Chondrocyte (in vitro differentiated cells): ENCODE measurements around the gene PKNOX1. TPM values are rescaled to one million over a fixed set of nuclear protein-coding genes. Genes with fewer than 3 reads are reported as not detected.

Source experiments
- DNase-seq: peaks from one replicate; pipeline ENCODE4 v3.0.0; 2021; ENCODE audit warnings: mixed read lengths, low spot score
- H3K27ac Mint-ChIP-seq: one replicate; pipeline ENCODE4 v1.8.0; 2021; ENCODE audit warnings: mild to moderate bottlenecking, moderate library complexity, mixed read lengths; ENCODE audit not compliant: unreplicated experiment
- H3K27me3 Mint-ChIP-seq: 2 replicates; pipeline ENCODE4 v1.8.0; 2021; ENCODE audit warnings: low read depth, mixed read lengths
- H3K36me3 Mint-ChIP-seq: 2 replicates; pipeline ENCODE4 v1.8.0; 2021; ENCODE audit warnings: low read depth, mixed read lengths
- H3K4me1 Mint-ChIP-seq: 2 replicates; pipeline ENCODE4 v1.8.0; 2021; ENCODE audit warnings: low read depth, mild to moderate bottlenecking, mixed read lengths
- H3K4me3 Mint-ChIP-seq: one replicate; pipeline ENCODE4 v1.8.0; 2021; ENCODE audit warnings: mild to moderate bottlenecking, moderate library complexity, mixed read lengths; ENCODE audit not compliant: unreplicated experiment
- H3K9me3 Mint-ChIP-seq: 2 replicates; pipeline ENCODE4 v1.8.0; 2021; ENCODE audit warnings: low read depth, mixed read lengths
- total RNA-seq: library from RNA; stranded (reverse); gene quantifications from 3 replicates; pipeline ENCODE4 v1.2.1, GENCODE V29; 2021
- TF ChIP-seq, protein P1 (sequence below): fragments of 200-600 bp; sonication (generic); IDR thresholded peaks from 2 replicates; pipeline ENCODE4 v1.5.0; 2021; ENCODE audit warnings: antibody characterized with exemption, mild to moderate bottlenecking, moderate library complexity

The PKNOX1 gene
- total RNA-seq, 1 donor from 2014 or later = 12.0 TPM

DNA sequence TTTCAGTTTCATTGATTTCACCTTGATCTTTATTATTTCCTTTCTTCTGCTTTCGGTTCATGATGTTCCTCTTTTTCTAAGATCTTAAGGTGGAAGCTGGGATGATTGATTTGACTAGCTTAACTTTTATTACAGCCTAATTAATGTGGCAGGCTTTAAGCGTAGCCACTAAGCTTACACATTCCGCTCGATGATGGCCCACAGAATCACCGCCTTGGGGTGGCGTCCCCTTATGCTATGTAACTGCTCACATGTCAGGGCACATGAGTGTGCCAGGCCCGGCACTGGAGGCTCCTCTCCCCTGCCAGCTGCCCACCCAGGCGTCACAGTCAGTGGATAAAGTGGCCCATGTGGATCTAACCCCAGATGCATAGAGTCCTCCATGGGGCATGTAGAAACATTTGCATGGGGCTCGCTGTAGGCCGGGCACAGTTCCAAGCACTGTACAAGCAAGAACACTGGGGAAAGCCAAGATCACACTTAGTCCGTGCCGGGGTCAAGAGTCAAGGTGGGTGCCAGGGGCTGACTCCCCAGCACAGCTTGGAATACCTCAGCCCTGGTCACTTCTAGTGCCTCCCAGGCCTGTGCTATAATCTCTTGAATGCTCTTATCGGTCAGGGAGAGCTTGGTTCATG lies 41.7 kb downstream of the PKNOX1 start:
- no peak for DNase-seq
- H3K36me3 Mint-ChIP-seq = peaks cover 18% of the 10 kb centered on the region
- no peak overlapping the region for H3K4me3 Mint-ChIP-seq
- TF ChIP-seq, protein P1, sequence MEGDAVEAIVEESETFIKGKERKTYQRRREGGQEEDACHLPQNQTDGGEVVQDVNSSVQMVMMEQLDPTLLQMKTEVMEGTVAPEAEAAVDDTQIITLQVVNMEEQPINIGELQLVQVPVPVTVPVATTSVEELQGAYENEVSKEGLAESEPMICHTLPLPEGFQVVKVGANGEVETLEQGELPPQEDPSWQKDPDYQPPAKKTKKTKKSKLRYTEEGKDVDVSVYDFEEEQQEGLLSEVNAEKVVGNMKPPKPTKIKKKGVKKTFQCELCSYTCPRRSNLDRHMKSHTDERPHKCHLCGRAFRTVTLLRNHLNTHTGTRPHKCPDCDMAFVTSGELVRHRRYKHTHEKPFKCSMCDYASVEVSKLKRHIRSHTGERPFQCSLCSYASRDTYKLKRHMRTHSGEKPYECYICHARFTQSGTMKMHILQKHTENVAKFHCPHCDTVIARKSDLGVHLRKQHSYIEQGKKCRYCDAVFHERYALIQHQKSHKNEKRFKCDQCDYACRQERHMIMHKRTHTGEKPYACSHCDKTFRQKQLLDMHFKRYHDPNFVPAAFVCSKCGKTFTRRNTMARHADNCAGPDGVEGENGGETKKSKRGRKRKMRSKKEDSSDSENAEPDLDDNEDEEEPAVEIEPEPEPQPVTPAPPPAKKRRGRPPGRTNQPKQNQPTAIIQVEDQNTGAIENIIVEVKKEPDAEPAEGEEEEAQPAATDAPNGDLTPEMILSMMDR = no peak
- no peaks in the 10 kb centered on the region for H3K27me3 Mint-ChIP-seq
- H3K27ac Mint-ChIP-seq = no peak overlapping the region
- H3K4me1 Mint-ChIP-seq = no peaks in the 10 kb centered on the region
- no peaks in the 10 kb centered on the region for H3K9me3 Mint-ChIP-seq

- Mint-ChIP-seq H3K4me3 (no peak overlapping the region), H3K9me3 (no peaks in the 10 kb centered on the region), H3K27ac (no peak overlapping the region), H3K36me3 (peaks cover 23% of the 10 kb centered on the region), H3K27me3 (no peaks in the 10 kb centered on the region), H3K4me1 (no peaks in the 10 kb centered on the region)
- TF ChIP-seq, protein P1 = no peak
- no peak for DNase-seq
Measured at GRCh38 chr21:43016728-43017127, 42.4 kb downstream of the PKNOX1 start.

DNA sequence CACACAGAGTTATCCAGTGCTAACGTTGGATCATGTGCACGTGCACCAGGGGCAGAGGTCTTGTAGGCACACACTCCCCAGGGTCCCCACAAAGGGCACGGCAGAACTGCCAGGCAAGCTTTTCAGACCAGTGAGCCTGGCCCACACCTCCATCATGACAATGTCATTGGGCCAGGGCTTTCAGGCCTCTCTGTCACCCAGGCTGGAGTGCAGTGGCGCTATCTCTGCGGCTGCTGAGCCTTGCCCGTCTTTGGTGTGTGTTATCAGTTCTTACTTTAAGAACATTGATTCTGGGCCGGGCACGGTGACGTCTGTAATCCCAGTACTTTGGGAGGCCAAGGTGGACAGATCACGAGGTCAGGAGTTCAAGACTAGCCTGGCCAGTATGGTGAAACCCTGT lies 44.2 kb downstream of the PKNOX1 start:
- no peak overlapping the region for H3K4me3 Mint-ChIP-seq
- no peaks in the 10 kb centered on the region for H3K9me3 Mint-ChIP-seq
- no peak overlapping the region for H3K27ac Mint-ChIP-seq
- peaks cover 27% of the 10 kb centered on the region for H3K36me3 Mint-ChIP-seq
- H3K4me1 Mint-ChIP-seq = no peaks in the 10 kb centered on the region
- no peaks in the 10 kb centered on the region for H3K27me3 Mint-ChIP-seq
- TF ChIP-seq, protein P1 = no peak
- DNase-seq = no peak

DNA sequence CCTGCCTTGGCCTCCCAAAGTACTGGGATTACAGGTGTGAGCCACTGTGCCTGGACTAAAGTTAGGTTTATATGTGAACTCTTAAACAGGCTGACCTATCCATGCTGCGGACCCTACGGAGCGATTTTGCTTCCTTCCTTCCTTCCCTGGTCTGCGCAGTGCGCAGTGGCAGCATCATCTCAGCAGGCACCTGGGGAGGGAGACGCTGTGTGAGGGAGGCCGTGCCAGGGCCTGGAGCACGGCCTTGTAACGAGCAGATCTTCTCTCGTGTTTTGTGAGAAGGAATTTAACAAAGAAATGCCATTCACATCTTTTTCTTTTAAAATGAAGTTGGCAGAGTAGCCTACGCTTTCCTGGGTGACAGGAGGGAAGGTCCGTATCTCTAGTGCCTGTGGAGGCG lies 45.8 kb downstream of the PKNOX1 start:
- Mint-ChIP-seq H3K4me1 (peaks cover 6% of the 10 kb centered on the region), H3K27me3 (no peaks in the 10 kb centered on the region), H3K27ac (no peak overlapping the region), H3K36me3 (peaks cover 20% of the 10 kb centered on the region), H3K4me3 (no peak overlapping the region), H3K9me3 (no peaks in the 10 kb centered on the region)
- DNase-seq = no peak
- TF ChIP-seq, protein P1 = no peak

GRCh38 chr21:43020771-43021170 lies 46.4 kb downstream of the PKNOX1 start:
- DNase-seq = no peak
- Mint-ChIP-seq H3K9me3 (no peaks in the 10 kb centered on the region), H3K4me3 (no peak overlapping the region), H3K4me1 (peaks cover 11% of the 10 kb centered on the region), H3K36me3 (peaks cover 19% of the 10 kb centered on the region), H3K27me3 (no peaks in the 10 kb centered on the region), H3K27ac (no peak overlapping the region)
- TF ChIP-seq, protein P1 = no peak
